H1 (cell line): Measurements from ENCODE around the gene PLCL2. TPM values are rescaled to one million over a fixed set of nuclear protein-coding genes. Genes with fewer than 3 reads are reported as not detected.

ENCODE experiments used
- CTCF ChIA-PET: fragments of 300-600 bp; sonication (Branson Sonifier 250); formaldehyde crosslinking; loops from one replicate; lab custom pipeline; 2021; ENCODE audit not compliant: partially characterized antibody; lab: Charles Lee
- POLR2A ChIA-PET: fragments of 300-600 bp; sonication (Branson Sonifier 250); formaldehyde crosslinking; loops from one replicate; lab custom pipeline; 2021; ENCODE audit warnings: inconsistent platforms; ENCODE audit not compliant: partially characterized antibody; lab: Charles Lee
- DNase-seq, 2 experiments: peaks; one replicate each; pipeline versions ENCODE4 v3.0.0 to v3.0.0-alpha.2; 2010 to 2022; ENCODE audit warnings: low spot score in 2 of 2, low read depth in 1 of 2, mixed read lengths in 1 of 2
- FAIRE-seq: peaks from 2 replicates; lab custom pipeline; 2011; peaks lifted over from hg19 to GRCh38; lab: Jason Lieb, UNC
- H2AFZ ChIP-seq: 2 replicates; pipeline ENCODE4 v1.8.1; 2012; ENCODE audit warnings: low read length, inconsistent platforms
- H2AK5ac ChIP-seq: 2 replicates; pipeline ENCODE4 v1.6.1; 2013; ENCODE audit warnings: low read depth, low read length
- H2BK120ac ChIP-seq: replicated peaks from 2 replicates; pipeline ENCODE3; 2013; ENCODE audit warnings: low read depth, low read length, inconsistent platforms
- H2BK12ac ChIP-seq: 2 replicates; pipeline ENCODE4 v1.6.1; 2013; ENCODE audit warnings: low read depth, low read length
- H2BK15ac ChIP-seq: 2 replicates; pipeline ENCODE4 v1.6.1; 2013; ENCODE audit warnings: low read length
- H2BK20ac ChIP-seq: 2 replicates; pipeline ENCODE4 v1.6.1; 2013; ENCODE audit warnings: low read length
- H2BK5ac ChIP-seq: 2 replicates; pipeline ENCODE4 v1.6.1; 2013; ENCODE audit warnings: low read depth, low read length
- H3K14ac ChIP-seq: 2 replicates; pipeline ENCODE4 v1.6.1; 2013; ENCODE audit warnings: inconsistent platforms; ENCODE audit not compliant: insufficient read length
- H3K18ac ChIP-seq: 2 replicates; pipeline ENCODE4 v1.6.1; 2013; ENCODE audit warnings: low read length; ENCODE audit errors: extremely low read depth
- H3K23ac ChIP-seq: 2 replicates; pipeline ENCODE4 v1.6.1; 2013; ENCODE audit warnings: inconsistent platforms; ENCODE audit not compliant: insufficient read length
- H3K23me2 ChIP-seq: 2 replicates; pipeline ENCODE4 v1.6.1; 2013; ENCODE audit warnings: low read depth, low read length
- H3K27ac ChIP-seq: 2 replicates; pipeline ENCODE4 v1.6.1; 2011; ENCODE audit warnings: low read depth, low read length, inconsistent platforms
- H3K27me3 ChIP-seq, 4 experiments: replicated peaks in 1 of 4; 1 replicate in 1 of 4; 2 replicates in 3 of 4; pipeline versions ENCODE4 v1.6.1 to v1.8.1; 2011 to 2013; ENCODE audit warnings: low read length in 3 of 4, mild to moderate bottlenecking in 3 of 4, inconsistent platforms in 2 of 4, mixed read lengths in 2 of 4, moderate library complexity in 1 of 4; ENCODE audit not compliant: control insufficient read depth in 3 of 4, insufficient read depth in 3 of 4; ENCODE audit errors: extremely low read depth in 1 of 4
- H3K36me3 ChIP-seq, 4 experiments: 2 replicates each; pipeline versions ENCODE4 v1.6.1 to v1.8.1; 2011 to 2013; ENCODE audit warnings: mild to moderate bottlenecking in 4 of 4, low read length in 3 of 4, moderate library complexity in 2 of 4, control low read depth in 1 of 4, inconsistent platforms in 1 of 4; ENCODE audit not compliant: insufficient read depth in 4 of 4, control insufficient read depth in 2 of 4
- H3K4ac ChIP-seq: replicated peaks from 2 replicates; pipeline ENCODE3; 2013; ENCODE audit warnings: low read length, low read depth, mixed read lengths, inconsistent platforms; ENCODE audit not compliant: insufficient read length
- H3K4me1 ChIP-seq, 4 experiments: replicated peaks in 1 of 4; 1 replicate in 1 of 4; 2 replicates in 3 of 4; pipeline versions ENCODE4 v1.6.1 to v1.8.1; 2011 to 2013; ENCODE audit warnings: low read length in 3 of 4, inconsistent platforms in 2 of 4, mixed read lengths in 1 of 4; ENCODE audit not compliant: insufficient read depth in 4 of 4, control insufficient read depth in 3 of 4
- H3K4me2 ChIP-seq, 2 experiments: 2 replicates each; pipeline versions ENCODE4 v1.6.1 to v1.8.1; 2011 to 2013; ENCODE audit warnings: low read depth in 2 of 2, low read length in 2 of 2, control low read depth in 1 of 2, inconsistent platforms in 1 of 2, mild to moderate bottlenecking in 1 of 2; ENCODE audit not compliant: insufficient read depth in 1 of 2
- H3K4me3 ChIP-seq, 4 experiments: fragments of 200-600, 300-600 bp in 1 of 4; sonication (generic), shearing (Covaris generic), sonication (Bioruptor Twin) in 1 of 4; 2 replicates each; pipeline versions ENCODE4 v1.5.1 to v1.8.1; 2011 to 2016; ENCODE audit warnings: low read length in 4 of 4, low read depth in 3 of 4, control low read depth in 2 of 4, inconsistent platforms in 2 of 4, mild to moderate bottlenecking in 2 of 4, mixed read lengths in 1 of 4, moderate library complexity in 1 of 4; ENCODE audit not compliant: insufficient read depth in 2 of 4; ENCODE audit errors: extremely low read depth in 1 of 4
- H3K56ac ChIP-seq: replicated peaks from 2 replicates; pipeline ENCODE3; 2013; ENCODE audit warnings: low read depth, mild to moderate bottlenecking, mixed read lengths, low read length, inconsistent platforms; ENCODE audit not compliant: insufficient read length
- H3K79me1 ChIP-seq: 2 replicates; pipeline ENCODE4 v1.6.1; 2013; ENCODE audit warnings: low read depth, low read length, control low read depth
- H3K79me2 ChIP-seq, 2 experiments: 2 replicates each; pipeline versions ENCODE4 v1.6.1 to v1.8.1; 2012 to 2013; ENCODE audit warnings: low read length in 2 of 2, mild to moderate bottlenecking in 2 of 2, inconsistent platforms in 1 of 2; ENCODE audit not compliant: insufficient read depth in 2 of 2, control insufficient read depth in 1 of 2
- H3K9ac ChIP-seq, 4 experiments: replicated peaks in 1 of 4; 1 replicate in 1 of 4; 2 replicates in 3 of 4; pipeline versions ENCODE4 v1.6.1 to v1.8.1; 2011 to 2013; ENCODE audit warnings: low read depth in 3 of 4, low read length in 3 of 4, control low read depth in 2 of 4, mild to moderate bottlenecking in 2 of 4, moderate library complexity in 2 of 4, inconsistent platforms in 1 of 4; ENCODE audit errors: extremely low read depth in 1 of 4
- H3K9me3 ChIP-seq, 2 experiments: 2 replicates each; pipeline versions ENCODE4 v1.6.1 to v1.8.1; 2012 to 2013; ENCODE audit warnings: mild to moderate bottlenecking in 2 of 2, moderate library complexity in 2 of 2, control low read depth in 1 of 2, inconsistent platforms in 1 of 2, low read depth in 1 of 2, low read length in 1 of 2, mixed read lengths in 1 of 2; ENCODE audit not compliant: insufficient read depth in 2 of 2
- H4K20me1 ChIP-seq, 2 experiments: replicated peaks in 1 of 2; 2 replicates each; pipeline versions ENCODE3 to v1.8.1; 2011 to 2013; ENCODE audit warnings: inconsistent platforms in 2 of 2, low read length in 2 of 2, mild to moderate bottlenecking in 1 of 2; ENCODE audit not compliant: insufficient read depth in 2 of 2, control insufficient read depth in 1 of 2
- H4K5ac ChIP-seq: 2 replicates; pipeline ENCODE4 v1.6.1; 2013; ENCODE audit warnings: low read length, low read depth, mixed read lengths, inconsistent platforms; ENCODE audit not compliant: insufficient read length
- H4K8ac ChIP-seq: 2 replicates; pipeline ENCODE4 v1.8.0; 2013; ENCODE audit warnings: mild to moderate bottlenecking, moderate library complexity, low read length, inconsistent platforms; ENCODE audit not compliant: insufficient read depth; ENCODE audit errors: extremely low read depth
- H4K91ac ChIP-seq: replicated peaks from 2 replicates; pipeline ENCODE3; 2013; ENCODE audit warnings: low read length, mixed read lengths, inconsistent platforms; ENCODE audit not compliant: insufficient read length
- EGR1 ChIP-seq: IDR thresholded peaks from 2 replicates; pipeline ENCODE4 v1.6.1; 2011; ENCODE audit warnings: low read depth, low read length, borderline replicate concordance
- GABPA ChIP-seq: IDR thresholded peaks from 2 replicates; pipeline ENCODE4 v1.6.1; 2011; ENCODE audit warnings: mild to moderate bottlenecking, low read length, moderate library complexity, borderline replicate concordance; ENCODE audit not compliant: insufficient read depth
- SAP30 ChIP-seq: fragments of 300-600 bp; sonication (generic); IDR thresholded peaks from 2 replicates; pipeline ENCODE4 v1.7.1; 2012; ENCODE audit warnings: low read length, moderate library complexity, mild to moderate bottlenecking, inconsistent platforms; ENCODE audit not compliant: insufficient read depth, insufficient replicate concordance
- SP4 ChIP-seq: IDR thresholded peaks from 2 replicates; pipeline ENCODE4 v1.6.1; 2012; ENCODE audit warnings: low read length, inconsistent platforms
- WGBS, 2 experiments: shearing (Covaris generic) in 1 of 2; methylation state at CpG; one replicate each; pipeline versions ENCODE4 v1.1.6 to v1.1.7; 2013 to 2015; ENCODE audit warnings: low lambda C conversion rate in 2 of 2, mixed read lengths in 2 of 2, inconsistent platforms in 1 of 2, low coverage in 1 of 2, missing lambda C conversion rate in 1 of 2; ENCODE audit not compliant: insufficient replicate concordance in 2 of 2, insufficient coverage in 1 of 2, insufficient read length in 1 of 2; ENCODE audit errors: extremely low coverage in 1 of 2, missing lambda C conversion rate in 1 of 2; 5-methylcytosine and 5-hydroxymethylcytosine counted together
- polyA plus RNA-seq, 7 experiments: library from polyadenylated mRNA; depleted of rRNA in 3 of 7; stranded (reverse) in 5 of 7; unstranded in 2 of 7; fragments of >200 nt in 5 of 7; fragments of 200-250 nt in 2 of 7; gene quantifications; 1 replicate in 5 of 7; 2 replicates in 1 of 7; 4 replicates in 1 of 7; pipeline versions ENCODE4 v1.2.1 to v1.2.3, GENCODE V29; 2011 to 2013; ENCODE audit warnings: missing spikeins in 2 of 7, mixed read lengths in 2 of 7
- total RNA-seq: library from RNA; stranded (reverse); fragmentation: NEBNext Ultra II Directional; extraction: Animal tissue kit (Norgen Biotek cat#: 25700); gene quantifications from 2 replicates; pipeline ENCODE4 v1.2.1, GENCODE V29; 2021

The PLCL2 gene
- total and polyA plus RNA-seq, 2 of the 8 experiments (the other 6 are each of a cell fraction or from before 2014, with no cell fraction given): 3.5 to 6.8 TPM

GRCh38 chr3:17078926-17079465 is 194.2 kb downstream of the PLCL2 start:
- no peak overlapping the region for H2BK20ac ChIP-seq
- H2BK5ac ChIP-seq: no peak overlapping the region
- H3K9ac ChIP-seq: no peak overlapping the region
- H4K5ac ChIP-seq: no peak overlapping the region
- H3K27me3 ChIP-seq: no peaks in the 10 kb centered on the region
- H3K56ac ChIP-seq: no peak overlapping the region
- H3K27ac ChIP-seq: no peak overlapping the region
- no peaks in the 10 kb centered on the region for H3K79me1 ChIP-seq
- FAIRE-seq (no peak), DNase-seq (no peak)
- no peaks in the 10 kb centered on the region; a peak in 1 of 4 replicates for H3K9me3 ChIP-seq
- no peak overlapping the region for H2BK15ac ChIP-seq
- no peak overlapping the region for H3K18ac ChIP-seq
- no peak overlapping the region for H2AFZ ChIP-seq
- POLR2A ChIA-PET: no interaction called here
- H3K4ac ChIP-seq: no peak overlapping the region
- no peak overlapping the region for H4K91ac ChIP-seq
- peaks cover 0 to 3% (median 0%) of the 10 kb centered on the region in 4 experiments; a peak in 1 of 7 replicates for H3K4me1 ChIP-seq
- no peak overlapping the region for H2BK12ac ChIP-seq
- H3K4me2 ChIP-seq: no peak overlapping the region
- H3K79me2 ChIP-seq: no peaks in the 10 kb centered on the region
- H2BK120ac ChIP-seq: no peak overlapping the region
- TF ChIP-seq EGR1 (no peak), SAP30 (no peak), SP4 (no peak), GABPA (no peak)
- TF ChIP-seq, all 59 proteins: peak for 0
- Histone ChIP-seq H2AK5ac (no peak overlapping the region), H3K23me2 (no peaks in the 10 kb centered on the region), H3K36me3 (0 out of 8 replicates have a peak, but pooled peaks cover 0 to 3% (median 0%) of the 10 kb centered on the region in 4 experiments), H4K20me1 (no peaks in the 10 kb centered on the region), H3K4me3 (no peak overlapping the region), H3K23ac (no peak overlapping the region), H3K14ac (no peak overlapping the region), H4K8ac (no peak overlapping the region)
- CTCF ChIA-PET: interaction anchor here (1.2 kb wide), 1 partner anchor 12 kb away, joined by 3 read pairs; no protein-coding TSS in a partner anchor
- WGBS, 2 experiments: 89% methylated on average over 7 of the region's 7 CpGs; no CpG with 5 or more reads in 1 of the 2 experiments
